Fibroblast of lung (primary cell): Measurements from ENCODE around the gene ZSWIM6.

Experiments used
- CTCF ChIP-seq, 2 donors: IDR thresholded peaks in 1 of 2; conservative IDR thresholded peaks in 1 of 2; 1 replicate in 1 of 2; 2 replicates in 1 of 2; pipeline ENCODE4 v1.5.1; 2011 to 2012; ENCODE audit warnings: low read length in 2 of 2, control low read depth in 1 of 2, inconsistent platforms in 1 of 2, low read depth in 1 of 2, mild to moderate bottlenecking in 1 of 2
- EZH2 ChIP-seq: IDR thresholded peaks from 2 replicates; pipeline ENCODE4 v1.5.1; 2012; ENCODE audit warnings: low read length, control low read depth, mild to moderate bottlenecking; ENCODE audit errors: missing control alignments

DNA sequence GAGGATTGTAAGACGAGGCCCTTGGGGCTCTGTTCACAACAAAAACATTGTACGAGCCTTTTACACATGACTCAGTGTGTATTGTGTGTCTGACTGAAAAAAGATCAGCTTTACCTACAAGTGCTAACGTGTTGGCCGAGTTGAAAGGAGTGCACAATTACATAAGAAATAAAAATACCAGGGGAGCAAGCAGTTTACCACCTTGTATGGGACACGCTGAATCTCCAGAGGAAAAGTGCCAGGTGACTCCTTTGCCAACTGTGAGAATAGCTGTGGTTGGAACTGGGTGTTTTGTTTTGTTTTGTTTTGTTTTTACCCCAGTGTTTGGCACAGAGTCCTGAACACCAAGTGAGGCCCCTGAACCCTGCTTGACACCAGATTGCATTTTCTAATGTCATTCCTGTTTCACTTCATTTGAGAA is 32.8 kb upstream of the ZSWIM6 start:
- TF ChIP-seq CTCF (conservative IDR thresholded peaks at IDR 0.05 in 1 of 2, IDR thresholded peaks at IDR 0.05 in 1 of 2; ENCODE audit: low read depth in 1 of 2, low read length in 2 of 2) (no peak), EZH2 (no peak)
